ENCODE measurements around the gene SLIT3. TPM values are rescaled to one million over a fixed set of nuclear protein-coding genes. Genes with fewer than 3 reads are reported as not detected.

Gene SLIT3
- total and polyA plus RNA-seq, 10 of the 15 experiments (the other 5 are each of a cell fraction or from before 2014, with no cell fraction given) = 0.05 TPM; not detected in 9

DNA sequence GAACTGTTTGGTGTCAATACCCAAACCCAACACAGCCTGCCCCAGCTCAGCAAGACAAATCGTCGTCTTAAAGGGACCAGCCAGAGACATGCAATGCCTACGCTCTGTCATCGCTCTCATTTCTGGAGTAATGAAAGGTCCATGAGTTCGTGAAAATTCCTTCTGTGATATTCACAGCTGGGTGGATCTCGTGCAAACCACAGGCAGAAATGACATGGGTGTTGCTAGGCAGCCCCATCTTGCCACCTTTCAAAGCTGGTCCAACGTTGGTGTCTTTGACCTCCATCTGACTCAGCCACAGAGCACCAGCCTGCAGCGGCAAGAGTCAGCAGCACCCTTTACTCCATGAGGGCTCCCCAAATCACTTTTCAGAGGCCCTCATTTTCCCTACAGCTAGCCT lies 215.3 kb downstream of the SLIT3 start (continued):
- TF ChIP-seq, protein P1, sequence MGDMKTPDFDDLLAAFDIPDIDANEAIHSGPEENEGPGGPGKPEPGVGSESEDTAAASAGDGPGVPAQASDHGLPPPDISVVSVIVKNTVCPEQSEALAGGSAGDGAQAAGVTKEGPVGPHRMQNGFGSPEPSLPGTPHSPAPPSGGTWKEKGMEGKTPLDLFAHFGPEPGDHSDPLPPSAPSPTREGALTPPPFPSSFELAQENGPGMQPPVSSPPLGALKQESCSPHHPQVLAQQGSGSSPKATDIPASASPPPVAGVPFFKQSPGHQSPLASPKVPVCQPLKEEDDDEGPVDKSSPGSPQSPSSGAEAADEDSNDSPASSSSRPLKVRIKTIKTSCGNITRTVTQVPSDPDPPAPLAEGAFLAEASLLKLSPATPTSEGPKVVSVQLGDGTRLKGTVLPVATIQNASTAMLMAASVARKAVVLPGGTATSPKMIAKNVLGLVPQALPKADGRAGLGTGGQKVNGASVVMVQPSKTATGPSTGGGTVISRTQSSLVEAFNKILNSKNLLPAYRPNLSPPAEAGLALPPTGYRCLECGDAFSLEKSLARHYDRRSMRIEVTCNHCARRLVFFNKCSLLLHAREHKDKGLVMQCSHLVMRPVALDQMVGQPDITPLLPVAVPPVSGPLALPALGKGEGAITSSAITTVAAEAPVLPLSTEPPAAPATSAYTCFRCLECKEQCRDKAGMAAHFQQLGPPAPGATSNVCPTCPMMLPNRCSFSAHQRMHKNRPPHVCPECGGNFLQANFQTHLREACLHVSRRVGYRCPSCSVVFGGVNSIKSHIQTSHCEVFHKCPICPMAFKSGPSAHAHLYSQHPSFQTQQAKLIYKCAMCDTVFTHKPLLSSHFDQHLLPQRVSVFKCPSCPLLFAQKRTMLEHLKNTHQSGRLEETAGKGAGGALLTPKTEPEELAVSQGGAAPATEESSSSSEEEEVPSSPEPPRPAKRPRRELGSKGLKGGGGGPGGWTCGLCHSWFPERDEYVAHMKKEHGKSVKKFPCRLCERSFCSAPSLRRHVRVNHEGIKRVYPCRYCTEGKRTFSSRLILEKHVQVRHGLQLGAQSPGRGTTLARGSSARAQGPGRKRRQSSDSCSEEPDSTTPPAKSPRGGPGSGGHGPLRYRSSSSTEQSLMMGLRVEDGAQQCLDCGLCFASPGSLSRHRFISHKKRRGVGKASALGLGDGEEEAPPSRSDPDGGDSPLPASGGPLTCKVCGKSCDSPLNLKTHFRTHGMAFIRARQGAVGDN (IDR thresholded peaks at IDR 0.05) = no peak
- no peak for TF ChIP-seq BCL11A (IDR thresholded peaks at IDR 0.05; ENCODE audit: low read depth, low read length)
- no peak for TF ChIP-seq EED (IDR thresholded peaks at IDR 0.05; ENCODE audit: low read depth)
- TF ChIP-seq, protein P2, sequence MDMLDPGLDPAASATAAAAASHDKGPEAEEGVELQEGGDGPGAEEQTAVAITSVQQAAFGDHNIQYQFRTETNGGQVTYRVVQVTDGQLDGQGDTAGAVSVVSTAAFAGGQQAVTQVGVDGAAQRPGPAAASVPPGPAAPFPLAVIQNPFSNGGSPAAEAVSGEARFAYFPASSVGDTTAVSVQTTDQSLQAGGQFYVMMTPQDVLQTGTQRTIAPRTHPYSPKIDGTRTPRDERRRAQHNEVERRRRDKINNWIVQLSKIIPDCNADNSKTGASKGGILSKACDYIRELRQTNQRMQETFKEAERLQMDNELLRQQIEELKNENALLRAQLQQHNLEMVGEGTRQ (IDR thresholded peaks at IDR 0.05; ENCODE audit: borderline replicate concordance, low read depth, low read length) = no peak
- TF ChIP-seq, protein P3, sequence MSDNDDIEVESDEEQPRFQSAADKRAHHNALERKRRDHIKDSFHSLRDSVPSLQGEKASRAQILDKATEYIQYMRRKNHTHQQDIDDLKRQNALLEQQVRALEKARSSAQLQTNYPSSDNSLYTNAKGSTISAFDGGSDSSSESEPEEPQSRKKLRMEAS (IDR thresholded peaks at IDR 0.05; ENCODE audit: low read depth, low read length) = no peak
- TF ChIP-seq ZNF207 (IDR thresholded peaks at IDR 0.05; ENCODE audit: borderline replicate concordance) = no peak
- TF ChIP-seq, protein P4, sequence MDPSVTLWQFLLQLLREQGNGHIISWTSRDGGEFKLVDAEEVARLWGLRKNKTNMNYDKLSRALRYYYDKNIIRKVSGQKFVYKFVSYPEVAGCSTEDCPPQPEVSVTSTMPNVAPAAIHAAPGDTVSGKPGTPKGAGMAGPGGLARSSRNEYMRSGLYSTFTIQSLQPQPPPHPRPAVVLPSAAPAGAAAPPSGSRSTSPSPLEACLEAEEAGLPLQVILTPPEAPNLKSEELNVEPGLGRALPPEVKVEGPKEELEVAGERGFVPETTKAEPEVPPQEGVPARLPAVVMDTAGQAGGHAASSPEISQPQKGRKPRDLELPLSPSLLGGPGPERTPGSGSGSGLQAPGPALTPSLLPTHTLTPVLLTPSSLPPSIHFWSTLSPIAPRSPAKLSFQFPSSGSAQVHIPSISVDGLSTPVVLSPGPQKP (IDR thresholded peaks at IDR 0.05; ENCODE audit: low read depth, low read length) = no peak
